GM10847 (cell line): Measurements from ENCODE around the gene VPS35L.
A peak's percentile ranks its signal among the peaks of the same experiment; 100 is the strongest.

Experiments used
- POLR2A ChIP-seq: IDR thresholded peaks from 2 replicates; pipeline ENCODE4 v1.6.1; 2011; ENCODE audit not compliant: insufficient read length; ENCODE audit errors: extremely low read depth

VPS35L gene, protein sequence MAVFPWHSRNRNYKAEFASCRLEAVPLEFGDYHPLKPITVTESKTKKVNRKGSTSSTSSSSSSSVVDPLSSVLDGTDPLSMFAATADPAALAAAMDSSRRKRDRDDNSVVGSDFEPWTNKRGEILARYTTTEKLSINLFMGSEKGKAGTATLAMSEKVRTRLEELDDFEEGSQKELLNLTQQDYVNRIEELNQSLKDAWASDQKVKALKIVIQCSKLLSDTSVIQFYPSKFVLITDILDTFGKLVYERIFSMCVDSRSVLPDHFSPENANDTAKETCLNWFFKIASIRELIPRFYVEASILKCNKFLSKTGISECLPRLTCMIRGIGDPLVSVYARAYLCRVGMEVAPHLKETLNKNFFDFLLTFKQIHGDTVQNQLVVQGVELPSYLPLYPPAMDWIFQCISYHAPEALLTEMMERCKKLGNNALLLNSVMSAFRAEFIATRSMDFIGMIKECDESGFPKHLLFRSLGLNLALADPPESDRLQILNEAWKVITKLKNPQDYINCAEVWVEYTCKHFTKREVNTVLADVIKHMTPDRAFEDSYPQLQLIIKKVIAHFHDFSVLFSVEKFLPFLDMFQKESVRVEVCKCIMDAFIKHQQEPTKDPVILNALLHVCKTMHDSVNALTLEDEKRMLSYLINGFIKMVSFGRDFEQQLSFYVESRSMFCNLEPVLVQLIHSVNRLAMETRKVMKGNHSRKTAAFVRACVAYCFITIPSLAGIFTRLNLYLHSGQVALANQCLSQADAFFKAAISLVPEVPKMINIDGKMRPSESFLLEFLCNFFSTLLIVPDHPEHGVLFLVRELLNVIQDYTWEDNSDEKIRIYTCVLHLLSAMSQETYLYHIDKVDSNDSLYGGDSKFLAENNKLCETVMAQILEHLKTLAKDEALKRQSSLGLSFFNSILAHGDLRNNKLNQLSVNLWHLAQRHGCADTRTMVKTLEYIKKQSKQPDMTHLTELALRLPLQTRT

DNA sequence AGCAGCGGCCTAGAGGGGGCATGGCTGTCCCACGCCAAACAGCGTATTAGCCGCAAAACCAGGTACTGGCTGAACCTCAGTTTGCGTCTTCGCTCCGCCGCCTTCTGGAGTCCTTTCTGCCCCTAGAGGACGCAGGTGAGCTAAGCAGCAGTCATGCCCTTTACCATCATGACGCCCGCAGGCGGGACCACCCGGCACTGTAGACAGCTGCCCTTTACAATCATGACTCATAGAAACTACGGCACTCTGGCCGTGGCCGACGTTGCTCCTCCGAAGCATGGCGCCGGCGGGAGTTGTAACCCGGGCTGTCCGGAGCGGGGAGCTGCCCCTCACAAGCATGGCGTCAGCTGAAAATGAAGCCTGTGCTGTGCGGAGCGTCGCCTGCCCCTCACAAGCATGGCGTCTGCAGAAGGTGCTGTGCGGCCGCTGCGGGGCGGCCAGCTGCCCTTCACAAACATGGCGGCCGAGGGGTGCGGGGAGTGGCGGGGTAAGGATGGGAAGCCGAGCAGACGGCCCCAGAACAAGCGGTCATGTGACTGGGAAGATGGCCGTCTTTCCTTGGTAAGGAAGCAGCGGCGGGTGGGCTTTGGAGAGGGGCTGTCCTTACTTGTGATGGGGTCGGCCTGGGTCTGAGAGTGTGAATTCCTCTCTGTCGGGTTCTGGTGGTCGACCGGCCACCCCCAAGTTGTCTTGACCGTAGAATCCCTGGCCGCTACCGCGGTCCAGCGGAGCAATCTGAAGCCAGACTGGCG lies at the start of gene VPS35L:
Gene VPS35L (plus strand): TSS at position 518 of the 752 bp plus-strand sequence. CDS start 27 bp downstream, at position 545.
- peak; percentile 49 for TF ChIP-seq POLR2A

GRCh38 chr16:19506965-19507364 lies 48.5 kb upstream of the VPS35L start:
- no peak for TF ChIP-seq POLR2A

DNA sequence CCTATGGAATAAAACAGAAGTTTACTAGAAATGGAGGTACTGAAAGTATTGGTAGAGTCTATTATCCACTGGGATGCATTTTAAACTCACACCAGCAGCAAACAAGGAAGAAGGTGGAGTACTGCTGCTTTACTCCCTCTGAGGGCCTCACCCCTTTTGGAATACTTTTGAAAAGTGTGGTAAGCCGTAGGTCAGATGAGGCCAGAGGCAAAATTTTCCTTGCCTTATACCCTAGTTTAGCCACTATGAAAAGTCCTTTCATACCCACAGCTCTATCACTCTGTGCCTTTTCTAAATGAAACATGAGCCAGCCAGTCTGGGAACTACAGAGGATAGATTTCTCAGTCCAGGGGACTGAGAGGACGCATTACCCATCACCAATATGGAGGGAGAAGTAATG lies 47.6 kb upstream of the VPS35L start:
- TF ChIP-seq POLR2A: no peak

DNA sequence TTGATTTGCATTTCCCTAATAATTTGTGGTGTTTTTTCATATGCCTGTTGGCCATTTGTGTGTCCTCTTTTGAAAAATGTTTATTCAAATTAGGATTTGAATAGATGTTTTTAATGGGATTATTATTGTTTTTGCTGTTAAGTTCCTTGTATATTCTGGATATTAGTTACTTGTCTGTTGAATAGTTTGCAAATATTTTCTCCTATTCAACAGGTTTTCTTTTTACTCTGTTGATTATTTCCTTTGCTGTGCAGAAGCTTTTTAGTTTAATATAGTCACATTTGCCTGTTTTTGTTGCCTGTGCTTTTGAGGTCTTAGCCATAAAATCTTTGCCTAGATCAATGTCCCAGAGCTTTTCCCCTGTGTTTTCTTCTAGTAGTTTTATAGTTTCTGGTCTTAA lies 43.2 kb upstream of the VPS35L start:
- TF ChIP-seq POLR2A: no peak

- no peak for TF ChIP-seq POLR2A
Measured at GRCh38 chr16:19513377-19514053, 42.0 kb upstream of the VPS35L start.

- no peak for TF ChIP-seq POLR2A
Measured at GRCh38 chr16:19515757-19516156, 39.7 kb upstream of the VPS35L start.

DNA sequence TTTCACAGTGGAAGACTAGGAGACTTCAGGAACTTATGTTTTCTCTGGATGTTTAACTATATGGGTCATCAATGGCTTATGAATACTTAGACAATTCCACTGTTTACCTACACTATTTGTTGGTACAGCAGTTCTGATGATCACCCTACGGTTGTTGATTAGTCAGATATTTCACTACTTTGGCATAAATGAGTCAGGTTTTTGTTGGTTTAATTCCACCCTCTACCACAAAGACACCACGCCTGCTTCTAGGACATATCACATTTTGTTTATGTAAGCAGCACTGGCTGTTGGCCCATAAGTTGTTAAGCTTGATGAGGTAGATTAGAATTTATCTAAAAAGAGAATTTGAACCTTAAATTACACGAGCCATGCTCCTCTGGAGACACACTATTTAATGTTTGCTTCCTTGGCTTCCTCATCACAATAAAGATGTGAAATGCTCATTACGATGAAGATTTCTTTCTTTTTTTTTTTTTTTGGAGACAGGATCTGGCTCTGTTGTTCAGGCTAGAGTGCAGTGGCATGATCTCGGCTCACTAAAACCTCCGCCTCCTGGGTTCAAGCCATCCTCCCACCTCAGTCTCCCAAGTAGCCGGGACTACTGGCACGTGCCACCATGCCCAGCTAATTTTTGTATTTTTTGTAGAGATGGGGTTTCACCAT lies 37.9 kb upstream of the VPS35L start:
- TF ChIP-seq POLR2A: no peak

- TF ChIP-seq POLR2A: no peak
Measured at GRCh38 chr16:19518388-19518787, 37.1 kb upstream of the VPS35L start.

GRCh38 chr16:19520861-19521331 lies 34.6 kb upstream of the VPS35L start:
- TF ChIP-seq POLR2A: no peak

GRCh38 chr16:19521471-19522396 lies 33.8 kb upstream of the VPS35L start, which contains the start of gene GDE1:
TSS of gene GDE1 (minus strand) at chr16:19522098. CDS start at chr16:19521964, 134 bp downstream.
- peak; percentile 81 for TF ChIP-seq POLR2A

DNA sequence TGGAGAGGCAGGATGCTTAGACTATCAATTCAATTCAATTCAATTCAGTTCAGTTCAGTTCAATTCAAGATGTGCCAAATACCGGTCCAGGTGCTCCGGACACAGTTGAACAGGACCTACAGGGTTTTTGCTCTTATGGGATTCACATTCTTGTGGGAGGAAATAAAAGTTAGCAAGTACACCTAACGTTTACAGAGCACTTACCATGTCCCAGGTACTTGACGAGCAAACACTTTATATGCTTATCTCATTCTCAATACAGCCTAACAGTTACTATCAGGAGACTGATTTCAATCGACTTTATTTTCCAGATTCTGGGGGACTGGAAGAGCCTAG lies 33.1 kb upstream of the VPS35L start:
- TF ChIP-seq POLR2A: no peak

DNA sequence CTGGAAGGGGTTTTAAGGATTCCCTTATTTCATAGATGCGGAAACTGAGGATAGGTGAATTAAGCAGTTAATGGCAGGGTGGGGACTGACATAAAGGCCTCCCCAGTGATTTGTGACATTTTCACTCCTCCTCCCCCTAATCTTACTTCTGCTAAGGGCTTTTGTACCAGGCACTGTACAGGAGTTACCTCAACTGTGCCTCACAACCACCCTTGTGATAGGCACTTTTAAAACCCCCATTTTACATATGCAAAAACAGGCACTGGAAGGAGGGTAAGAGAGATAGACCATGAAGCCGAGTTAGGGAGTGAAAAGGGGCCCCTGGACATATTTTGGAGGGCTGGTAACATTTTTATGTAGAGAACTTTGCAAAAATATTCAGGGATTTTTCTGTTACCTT lies 32.7 kb upstream of the VPS35L start:
- TF ChIP-seq POLR2A: no peak

DNA sequence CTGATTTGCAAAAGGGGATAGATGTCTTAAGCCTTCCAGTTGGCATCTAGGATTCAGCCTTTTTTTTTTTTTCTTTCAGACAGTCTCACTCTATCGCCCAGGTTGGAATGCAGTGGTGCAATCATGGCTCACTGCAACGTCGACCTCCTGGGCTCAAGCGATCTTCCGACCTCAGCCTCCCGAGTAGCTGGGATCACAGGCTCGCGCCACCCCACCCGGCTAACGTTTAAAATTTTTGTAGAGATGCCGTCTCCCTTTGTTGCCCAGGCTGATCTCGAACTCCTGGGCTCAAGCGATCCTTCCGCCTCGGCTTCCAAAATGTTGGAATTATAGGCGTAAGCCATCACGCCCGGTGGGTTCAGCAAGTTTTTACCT lies 32.3 kb upstream of the VPS35L start:
- no peak for TF ChIP-seq POLR2A

- peak; percentile 33 for TF ChIP-seq POLR2A
Measured at GRCh38 chr16:19523559-19524355, 31.7 kb upstream of the VPS35L start, which contains the start of gene CCP110. TSS of gene CCP110 (plus strand) at chr16:19523942. CDS start at chr16:19527882, 3,940 bp downstream.
